Esophagus squamous epithelium (tissue), 4 donors: ENCODE data around the gene FCSK.

Experiments
- CTCF ChIP-seq, 6 experiments: fragments of 450-650 bp in 4 of 6; fragments of 200-600 bp in 2 of 6; sonication (generic) in 2 of 6; IDR thresholded peaks; one replicate each; pipeline ENCODE4 v1.5.1; 2016 to 2019; ENCODE audit warnings: antibody characterized with exemption in 6 of 6, mild to moderate bottlenecking in 4 of 6, moderate library complexity in 4 of 6
- POLR2A ChIP-seq, 4 donors: fragments of 450-650 bp; IDR thresholded peaks; one replicate each; pipeline ENCODE4 v1.6.1; 2017; ENCODE audit warnings: antibody characterized with exemption in 4 of 4, mild to moderate bottlenecking in 4 of 4, moderate library complexity in 3 of 4

GRCh38 chr16:70494777-70495176 lies 40.4 kb downstream of the FCSK start:
- TF ChIP-seq CTCF (IDR thresholded peaks at IDR 0.05) (no peak), POLR2A (IDR thresholded peaks at IDR 0.05) (no peak)
